SK-N-MC (cell line): ENCODE results near the gene RMI1.

Experiments used
- DNase-seq: peaks from one replicate; pipeline ENCODE4 v3.0.0-alpha.2; 2011; ENCODE audit warnings: low read depth, low spot score
- H3K27ac ChIP-seq: fragments of 200-600 bp; sonication (generic); 2 replicates; pipeline ENCODE4 v1.5.1; 2016; ENCODE audit warnings: mixed run types
- H3K36me3 ChIP-seq: fragments of 200-600 bp; sonication (generic); 2 replicates; pipeline ENCODE4 v1.6.1; 2017; ENCODE audit warnings: antibody characterized with exemption, low read length, mixed read lengths; ENCODE audit not compliant: insufficient read depth
- H3K4me3 ChIP-seq: fragments of 200-600 bp; sonication (generic); 2 replicates; pipeline ENCODE4 v1.5.1; 2016
- H3K9ac ChIP-seq: fragments of 200-600 bp; sonication (generic); 2 replicates; pipeline ENCODE4 v1.8.0; 2017; ENCODE audit warnings: mixed run types, mixed read lengths; ENCODE audit not compliant: insufficient read length
- H3K9me3 ChIP-seq: fragments of 200-600 bp; sonication (generic); 2 replicates; pipeline ENCODE4 v1.6.1; 2017; ENCODE audit warnings: low read depth, mild to moderate bottlenecking, antibody characterized with exemption, low read length, moderate library complexity, mixed read lengths
- EZH2 ChIP-seq: fragments of 200-600 bp; sonication (generic); IDR thresholded peaks from one replicate; pipeline ENCODE4 v1.6.1; 2017; ENCODE audit warnings: antibody characterized with exemption
- FOXP2 ChIP-seq: optimal IDR thresholded peaks from 2 replicates; pipeline ENCODE3; 2011; ENCODE audit warnings: mild to moderate bottlenecking, moderate library complexity; ENCODE audit not compliant: insufficient read depth; ENCODE audit errors: extremely low read length, control extremely low read depth
- POLR2AphosphoS5 ChIP-seq: IDR thresholded peaks from 2 replicates; pipeline ENCODE4 v1.6.1; 2012; ENCODE audit warnings: mild to moderate bottlenecking, low read depth, low read length, borderline replicate concordance

The RMI1 gene

GRCh38 chr9:83980395-83981125 is at the start of gene RMI1:
RMI1 (plus strand) TSS chr9:83980805; CDS start chr9:84000987, 20,182 bp downstream.
- no peak for TF ChIP-seq EZH2
- peak; percentile 92 for TF ChIP-seq FOXP2
- peak; percentile 96 for TF ChIP-seq POLR2AphosphoS5

GRCh38 chr9:83930881-83931280 is 49.7 kb upstream of the RMI1 start:
- H3K36me3 ChIP-seq, result no peaks in the 10 kb centered on the region
- no peak overlapping the region for H3K9ac ChIP-seq
- TF ChIP-seq EZH2 (no peak), FOXP2 (no peak), POLR2AphosphoS5 (no peak)
- no peak for DNase-seq
- no peak overlapping the region for H3K27ac ChIP-seq
- H3K9me3 ChIP-seq, result no peaks in the 10 kb centered on the region
- H3K4me3 ChIP-seq, result no peak overlapping the region

More at GRCh38 chr9:83980395-83981125, at the start of gene RMI1:
- DNase-seq, result peak; percentile 84
- H3K4me3 ChIP-seq, result peak within 1 kb of the TSS; percentile 97
- no peaks in the 10 kb centered on the region for H3K9me3 ChIP-seq
- H3K36me3 ChIP-seq, result peaks cover 42% of the 10 kb centered on the region
- peak within 1 kb of the TSS; percentile 99 for H3K9ac ChIP-seq
- H3K27ac ChIP-seq, result peak within 1 kb of the TSS; percentile 98

- no peak for TF ChIP-seq FOXP2
- TF ChIP-seq POLR2AphosphoS5, result no peak
- no peak for TF ChIP-seq EZH2
- peak; percentile 65 for DNase-seq
- no peak overlapping the region for H3K9ac ChIP-seq
- no peaks in the 10 kb centered on the region for H3K9me3 ChIP-seq
- H3K27ac ChIP-seq, result no peak overlapping the region
- no peaks in the 10 kb centered on the region for H3K36me3 ChIP-seq
- no peak overlapping the region for H3K4me3 ChIP-seq
Measured at GRCh38 chr9:83932011-83932410, 48.6 kb upstream of the RMI1 start.

- TF ChIP-seq EZH2 (no peak), POLR2AphosphoS5 (no peak), FOXP2 (no peak)
- DNase-seq, result no peak
- Histone ChIP-seq H3K36me3 (no peaks in the 10 kb centered on the region), H3K27ac (no peak overlapping the region), H3K9ac (no peak overlapping the region), H3K4me3 (no peak overlapping the region), H3K9me3 (no peaks in the 10 kb centered on the region)
Measured at GRCh38 chr9:83932851-83933250, 47.8 kb upstream of the RMI1 start.

DNA sequence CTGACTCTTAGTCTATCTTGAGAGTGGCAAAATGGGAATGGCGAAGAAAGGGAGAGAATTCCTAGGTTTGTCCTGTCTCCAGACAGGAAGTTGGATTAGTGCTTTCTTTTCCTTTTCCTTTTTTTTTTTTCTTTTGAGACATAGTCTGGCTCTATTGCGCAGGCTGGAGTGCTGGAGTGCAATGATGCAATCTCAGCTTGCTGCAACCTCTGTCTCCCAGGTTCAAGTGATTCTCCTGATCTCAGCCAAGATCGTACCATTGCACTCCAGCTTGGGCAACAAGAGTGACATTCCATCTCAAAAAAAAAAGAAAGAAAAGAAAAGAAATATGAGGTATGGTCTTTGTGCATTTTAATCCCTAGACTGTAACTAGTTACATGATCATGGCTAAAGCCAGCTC is 46.8 kb upstream of the RMI1 start:
- Histone ChIP-seq H3K27ac (no peak overlapping the region), H3K36me3 (no peaks in the 10 kb centered on the region), H3K9ac (no peak overlapping the region), H3K4me3 (peak overlapping the region; percentile 30; the same call in 1 of the 2 replicates), H3K9me3 (no peaks in the 10 kb centered on the region)
- TF ChIP-seq POLR2AphosphoS5 (no peak), FOXP2 (no peak), EZH2 (no peak)
- DNase-seq, result peak; percentile 26

GRCh38 chr9:83934569-83935275 is 45.9 kb upstream of the RMI1 start:
- H3K36me3 ChIP-seq, result no peaks in the 10 kb centered on the region
- no peak for TF ChIP-seq FOXP2
- TF ChIP-seq POLR2AphosphoS5, result no peak
- no peak for TF ChIP-seq EZH2
- no peak overlapping the region for H3K9ac ChIP-seq
- no peak overlapping the region; the same call in 1 of the 2 replicates for H3K4me3 ChIP-seq
- H3K9me3 ChIP-seq, result no peaks in the 10 kb centered on the region
- DNase-seq, result no peak
- H3K27ac ChIP-seq, result peak overlapping the region; percentile 33

DNA sequence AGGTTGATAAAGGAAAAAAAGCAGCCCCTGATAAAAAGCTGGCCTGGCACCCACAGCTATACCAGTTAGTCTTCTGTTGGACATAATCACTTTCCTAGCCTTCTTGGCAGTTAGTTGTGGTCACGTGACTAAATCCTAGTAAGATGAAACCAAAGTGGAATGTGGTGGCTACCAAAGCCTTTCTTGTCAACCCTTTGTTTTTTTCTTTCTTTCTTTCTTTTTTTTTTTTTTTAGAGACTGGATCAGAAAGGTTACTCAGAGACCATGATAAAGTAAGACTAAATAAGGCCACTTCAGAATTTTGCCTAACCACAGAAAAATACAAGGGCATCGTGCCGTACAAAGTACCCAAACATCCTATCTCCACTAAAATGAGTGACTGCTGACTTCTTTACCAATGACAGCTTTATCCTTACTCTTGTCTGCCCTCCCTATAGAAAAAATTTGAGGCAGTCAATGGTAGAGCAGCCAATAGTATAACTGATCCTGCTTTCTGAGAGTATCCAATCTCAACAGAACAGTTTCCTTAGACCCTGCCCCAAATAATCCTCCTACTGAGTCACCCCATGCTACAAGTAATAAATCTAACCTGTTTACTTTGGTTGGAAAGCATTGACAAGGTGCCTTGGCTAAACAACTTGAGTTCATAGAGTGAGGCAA is 45.2 kb upstream of the RMI1 start:
- DNase-seq, result no peak
- Histone ChIP-seq H3K4me3 (no peak overlapping the region), H3K9me3 (no peaks in the 10 kb centered on the region), H3K27ac (peak overlapping the region; percentile 33; the same call in 1 of the 2 replicates), H3K9ac (no peak overlapping the region), H3K36me3 (no peaks in the 10 kb centered on the region)
- TF ChIP-seq EZH2 (no peak), POLR2AphosphoS5 (no peak), FOXP2 (no peak)

- no peak for TF ChIP-seq FOXP2
- no peak for TF ChIP-seq POLR2AphosphoS5
- no peak for TF ChIP-seq EZH2
Measured at GRCh38 chr9:83936523-83936922, 44.1 kb upstream of the RMI1 start.

More at GRCh38 chr9:83936523-83936922, 44.1 kb upstream of the RMI1 start:
- Histone ChIP-seq H3K9ac (no peak overlapping the region), H3K4me3 (no peak overlapping the region), H3K9me3 (no peaks in the 10 kb centered on the region), H3K27ac (no peak overlapping the region), H3K36me3 (no peaks in the 10 kb centered on the region)
- DNase-seq, result no peak
